ENCODE results near the gene DNAH6.

Gene DNAH6

DNA sequence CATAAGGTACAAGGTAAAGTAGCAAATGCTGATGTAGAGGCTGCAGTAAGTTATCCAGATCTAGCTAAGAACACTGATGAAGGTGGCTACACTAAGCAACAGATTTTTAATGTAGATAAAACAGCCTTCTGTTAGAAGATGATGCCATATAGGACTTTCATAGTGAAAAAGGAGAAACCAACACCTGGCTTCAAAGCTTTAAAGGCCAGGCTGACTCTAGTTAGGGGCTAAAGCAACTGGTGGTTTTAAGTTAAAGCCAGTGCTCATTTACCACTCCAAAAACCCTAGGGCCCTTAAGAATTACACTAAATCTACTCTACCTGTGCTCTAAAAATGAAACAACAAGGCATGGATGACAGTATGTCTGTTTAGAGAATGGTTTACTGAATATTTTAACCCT is 131.0 kb downstream of the DNAH6 start:
- no peaks in the 10 kb centered on the region for H3K27me3 ChIP-seq (ENCODE audit: control insufficient read depth, insufficient read depth, low read length, poor library complexity, severe bottlenecking)
- no peak overlapping the region for H3K4me3 ChIP-seq (ENCODE audit: insufficient read depth, low read depth, low read length)
- peaks cover 2% of the 10 kb centered on the region for H3K9me3 ChIP-seq (ENCODE audit: control insufficient read depth, low read length)
- no peak overlapping the region for H3K27ac ChIP-seq (ENCODE audit: insufficient read depth, low read depth, low read length, poor library complexity, severe bottlenecking)
- H3K4me1 ChIP-seq (ENCODE audit: control insufficient read depth, insufficient read depth, low read length): no peaks in the 10 kb centered on the region
- H3K36me3 ChIP-seq (ENCODE audit: control insufficient read depth, insufficient read depth, low read length): no peaks in the 10 kb centered on the region

- no peaks in the 10 kb centered on the region for H3K9me3 ChIP-seq (ENCODE audit: control insufficient read depth, low read length)
- H3K4me1 ChIP-seq (ENCODE audit: control insufficient read depth, insufficient read depth, low read length): no peaks in the 10 kb centered on the region
- H3K4me3 ChIP-seq (ENCODE audit: insufficient read depth, low read depth, low read length): no peak overlapping the region
- no peaks in the 10 kb centered on the region for H3K27me3 ChIP-seq (ENCODE audit: control insufficient read depth, insufficient read depth, low read length, poor library complexity, severe bottlenecking)
- WGBS, 2 experiments: 93 to 94% methylated on average over 1 to 3 of the region's 4 CpGs
- no peak overlapping the region for H3K27ac ChIP-seq (ENCODE audit: insufficient read depth, low read depth, low read length, poor library complexity, severe bottlenecking)
- H3K36me3 ChIP-seq (ENCODE audit: control insufficient read depth, insufficient read depth, low read length): no peaks in the 10 kb centered on the region
Observed at GRCh38 chr2:84649058-84649457, 132.8 kb downstream of the DNAH6 start.

- H3K9me3 ChIP-seq (ENCODE audit: control insufficient read depth, low read length): no peaks in the 10 kb centered on the region
- no peaks in the 10 kb centered on the region for H3K27me3 ChIP-seq (ENCODE audit: control insufficient read depth, insufficient read depth, low read length, poor library complexity, severe bottlenecking)
- WGBS, 2 experiments: 71 to 87% methylated on average over 1 to 2 of the region's 2 CpGs
- no peak overlapping the region for H3K27ac ChIP-seq (ENCODE audit: insufficient read depth, low read depth, low read length, poor library complexity, severe bottlenecking)
- H3K4me3 ChIP-seq (ENCODE audit: insufficient read depth, low read depth, low read length): no peak overlapping the region
- H3K4me1 ChIP-seq (ENCODE audit: control insufficient read depth, insufficient read depth, low read length): no peaks in the 10 kb centered on the region
- no peaks in the 10 kb centered on the region for H3K36me3 ChIP-seq (ENCODE audit: control insufficient read depth, insufficient read depth, low read length)
Observed at GRCh38 chr2:84649487-84650142, 133.3 kb downstream of the DNAH6 start.

DNA sequence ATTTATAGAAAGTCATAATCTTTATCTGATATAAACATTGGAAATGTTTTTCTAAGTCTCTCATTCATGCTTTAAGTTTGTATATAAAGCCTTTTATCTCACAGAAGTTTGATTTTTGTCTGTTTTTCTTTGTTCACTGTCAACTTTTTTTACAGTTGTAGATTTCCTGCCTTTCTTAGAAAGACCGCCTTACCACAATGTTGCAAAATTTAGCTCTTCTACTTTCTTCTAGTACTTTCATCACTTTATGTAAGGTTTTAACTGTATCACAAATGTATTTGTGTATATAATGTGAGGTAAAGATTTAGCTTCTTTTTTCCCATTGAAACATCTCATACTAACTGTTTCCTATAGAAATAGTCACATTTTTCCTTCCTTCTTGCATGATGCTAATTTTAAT is 136.1 kb downstream of the DNAH6 start:
- no peaks in the 10 kb centered on the region for H3K27me3 ChIP-seq (ENCODE audit: control insufficient read depth, insufficient read depth, low read length, poor library complexity, severe bottlenecking)
- H3K4me1 ChIP-seq (ENCODE audit: control insufficient read depth, insufficient read depth, low read length): no peaks in the 10 kb centered on the region
- WGBS, 2 experiments: 100% methylated on average over 1 of the region's 1 CpG; no CpG with 5 or more reads in 1 of the 2 experiments

DNA sequence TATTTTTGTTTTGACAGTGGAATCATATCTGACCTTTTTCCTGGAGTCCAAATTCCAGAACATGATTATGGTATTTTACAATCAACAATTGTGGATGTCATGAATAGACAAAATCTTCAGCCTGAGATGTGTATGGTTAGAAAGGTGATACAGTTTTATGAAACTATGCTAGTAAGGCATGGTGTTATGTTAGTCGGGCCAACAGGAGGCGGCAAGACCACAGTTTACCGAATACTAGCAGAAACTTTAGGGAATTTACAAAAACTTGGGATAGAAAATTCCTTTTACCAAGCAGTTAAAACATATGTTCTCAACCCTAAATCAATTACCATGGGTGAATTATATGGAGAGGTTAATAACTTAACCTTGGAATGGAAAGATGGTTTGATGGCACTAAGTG is 137.0 kb downstream of the DNAH6 start:
- no peaks in the 10 kb centered on the region for H3K36me3 ChIP-seq (ENCODE audit: control insufficient read depth, insufficient read depth, low read length)
- H3K4me1 ChIP-seq (ENCODE audit: control insufficient read depth, insufficient read depth, low read length): no peaks in the 10 kb centered on the region
- no peak overlapping the region for H3K27ac ChIP-seq (ENCODE audit: insufficient read depth, low read depth, low read length, poor library complexity, severe bottlenecking)
- H3K27me3 ChIP-seq (ENCODE audit: control insufficient read depth, insufficient read depth, low read length, poor library complexity, severe bottlenecking): no peaks in the 10 kb centered on the region
- no peak overlapping the region for H3K4me3 ChIP-seq (ENCODE audit: insufficient read depth, low read depth, low read length)
- WGBS, 2 experiments: 84 to 98% methylated on average over 3 of the region's 3 CpGs
- H3K9me3 ChIP-seq (ENCODE audit: control insufficient read depth, low read length): no peaks in the 10 kb centered on the region

More for the DNA sequence above, 136.1 kb downstream of the DNAH6 start:
- H3K4me3 ChIP-seq (ENCODE audit: insufficient read depth, low read depth, low read length): no peak overlapping the region
- H3K9me3 ChIP-seq (ENCODE audit: control insufficient read depth, low read length): no peaks in the 10 kb centered on the region
- no peak overlapping the region for H3K27ac ChIP-seq (ENCODE audit: insufficient read depth, low read depth, low read length, poor library complexity, severe bottlenecking)
- no peaks in the 10 kb centered on the region for H3K36me3 ChIP-seq (ENCODE audit: control insufficient read depth, insufficient read depth, low read length)

- Histone ChIP-seq H3K4me3 (ENCODE audit: insufficient read depth, low read depth, low read length) (no peak overlapping the region), H3K9me3 (ENCODE audit: control insufficient read depth, low read length) (no peaks in the 10 kb centered on the region), H3K27ac (ENCODE audit: insufficient read depth, low read depth, low read length, poor library complexity, severe bottlenecking) (no peak overlapping the region), H3K27me3 (ENCODE audit: control insufficient read depth, insufficient read depth, low read length, poor library complexity, severe bottlenecking) (no peaks in the 10 kb centered on the region), H3K36me3 (ENCODE audit: control insufficient read depth, insufficient read depth, low read length) (no peaks in the 10 kb centered on the region), H3K4me1 (ENCODE audit: control insufficient read depth, insufficient read depth, low read length) (no peaks in the 10 kb centered on the region)
- 92 to 93% methylated on average over 2 of the region's 3 CpGs for WGBS, 2 experiments
Observed at GRCh38 chr2:84654414-84654813, 138.1 kb downstream of the DNAH6 start.

DNA sequence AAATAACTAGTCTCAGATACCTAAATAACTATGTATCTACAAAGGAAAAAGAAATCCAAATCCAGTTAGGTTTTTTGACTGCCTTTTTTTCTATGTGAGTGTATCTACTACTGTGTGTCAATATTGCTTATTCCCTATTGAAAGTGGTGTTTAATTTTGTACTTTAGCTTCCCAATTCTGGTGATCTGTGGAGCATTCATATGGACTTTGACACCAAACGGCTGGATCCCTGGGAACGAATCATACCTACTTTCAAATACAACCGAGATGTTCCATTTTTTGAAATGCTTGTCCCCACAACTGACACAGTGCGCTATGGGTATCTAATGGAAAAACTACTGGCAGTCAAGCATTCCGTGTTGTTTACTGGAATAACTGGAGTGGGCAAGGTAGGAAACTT is 152.8 kb downstream of the DNAH6 start:
- Histone ChIP-seq H3K27me3 (ENCODE audit: control insufficient read depth, insufficient read depth, low read length, poor library complexity, severe bottlenecking) (no peaks in the 10 kb centered on the region), H3K36me3 (ENCODE audit: control insufficient read depth, insufficient read depth, low read length) (no peaks in the 10 kb centered on the region), H3K27ac (ENCODE audit: insufficient read depth, low read depth, low read length, poor library complexity, severe bottlenecking) (no peak overlapping the region), H3K9me3 (ENCODE audit: control insufficient read depth, low read length) (no peaks in the 10 kb centered on the region), H3K4me1 (ENCODE audit: control insufficient read depth, insufficient read depth, low read length) (no peaks in the 10 kb centered on the region), H3K4me3 (ENCODE audit: insufficient read depth, low read depth, low read length) (no peak overlapping the region)
- WGBS, 2 experiments: 93 to 97% methylated on average over 5 of the region's 5 CpGs

GRCh38 chr2:84674099-84674498 is 157.8 kb downstream of the DNAH6 start:
- H3K4me1 ChIP-seq (ENCODE audit: control insufficient read depth, insufficient read depth, low read length): no peaks in the 10 kb centered on the region
- no peak overlapping the region for H3K27ac ChIP-seq (ENCODE audit: insufficient read depth, low read depth, low read length, poor library complexity, severe bottlenecking)
- H3K9me3 ChIP-seq (ENCODE audit: control insufficient read depth, low read length): no peaks in the 10 kb centered on the region
- H3K27me3 ChIP-seq (ENCODE audit: control insufficient read depth, insufficient read depth, low read length, poor library complexity, severe bottlenecking): no peaks in the 10 kb centered on the region
- no peak overlapping the region for H3K4me3 ChIP-seq (ENCODE audit: insufficient read depth, low read depth, low read length)
- H3K36me3 ChIP-seq (ENCODE audit: control insufficient read depth, insufficient read depth, low read length): no peaks in the 10 kb centered on the region

DNA sequence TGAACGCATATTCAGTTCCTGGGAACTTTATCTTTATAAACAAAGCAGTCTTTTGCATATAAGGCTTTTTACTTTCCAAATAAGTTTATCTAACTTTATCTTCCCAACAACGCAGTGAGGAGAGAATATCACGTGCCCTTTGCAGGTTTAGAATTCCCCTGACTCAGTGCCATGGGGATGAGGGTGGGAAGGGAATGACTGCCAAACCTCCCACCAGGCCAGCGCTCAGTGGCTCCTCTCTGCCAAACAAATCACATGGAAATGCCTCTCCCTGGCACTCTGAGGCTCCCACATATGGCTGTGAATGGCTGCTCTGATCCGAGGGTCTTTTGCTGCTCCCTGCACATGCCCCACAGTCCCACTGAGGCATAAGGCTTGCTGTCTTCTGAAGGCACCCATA is 158.3 kb downstream of the DNAH6 start:
- no peaks in the 10 kb centered on the region for H3K9me3 ChIP-seq (ENCODE audit: control insufficient read depth, low read length)
- H3K4me3 ChIP-seq (ENCODE audit: insufficient read depth, low read depth, low read length): no peak overlapping the region
- WGBS, 2 experiments: 91% methylated on average over 4 to 5 of the region's 5 CpGs
- no peaks in the 10 kb centered on the region for H3K27me3 ChIP-seq (ENCODE audit: control insufficient read depth, insufficient read depth, low read length, poor library complexity, severe bottlenecking)
- no peaks in the 10 kb centered on the region for H3K36me3 ChIP-seq (ENCODE audit: control insufficient read depth, insufficient read depth, low read length)
- H3K4me1 ChIP-seq (ENCODE audit: control insufficient read depth, insufficient read depth, low read length): no peaks in the 10 kb centered on the region
- H3K27ac ChIP-seq (ENCODE audit: insufficient read depth, low read depth, low read length, poor library complexity, severe bottlenecking): no peak overlapping the region

DNA sequence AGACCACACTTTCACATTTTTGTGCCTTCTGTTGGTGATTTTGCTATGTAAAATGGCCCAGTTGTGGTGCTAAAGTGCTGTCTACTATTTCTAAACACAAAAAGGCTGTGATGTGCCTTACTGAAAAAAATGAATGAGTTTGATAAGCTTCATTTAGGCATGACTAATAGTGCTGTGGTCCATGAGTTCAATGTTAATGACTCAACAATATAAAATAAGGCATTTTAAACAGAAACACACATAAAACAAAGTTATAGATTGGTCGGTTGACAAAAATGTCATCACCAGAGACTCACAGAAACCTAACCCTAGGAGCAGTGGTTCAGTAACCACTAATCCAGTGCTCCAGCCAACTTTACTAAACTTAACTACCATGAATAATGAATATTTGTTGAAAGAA is 160.0 kb downstream of the DNAH6 start:
- Histone ChIP-seq H3K27ac (ENCODE audit: insufficient read depth, low read depth, low read length, poor library complexity, severe bottlenecking) (no peak overlapping the region), H3K36me3 (ENCODE audit: control insufficient read depth, insufficient read depth, low read length) (no peaks in the 10 kb centered on the region), H3K4me3 (ENCODE audit: insufficient read depth, low read depth, low read length) (no peak overlapping the region), H3K27me3 (ENCODE audit: control insufficient read depth, insufficient read depth, low read length, poor library complexity, severe bottlenecking) (no peaks in the 10 kb centered on the region), H3K4me1 (ENCODE audit: control insufficient read depth, insufficient read depth, low read length) (no peaks in the 10 kb centered on the region), H3K9me3 (ENCODE audit: control insufficient read depth, low read length) (no peaks in the 10 kb centered on the region)
- 94 to 100% methylated on average over 1 of the region's 1 CpG for WGBS, 2 experiments

- Histone ChIP-seq H3K27me3 (ENCODE audit: control insufficient read depth, insufficient read depth, low read length, poor library complexity, severe bottlenecking) (no peaks in the 10 kb centered on the region), H3K4me1 (ENCODE audit: control insufficient read depth, insufficient read depth, low read length) (no peaks in the 10 kb centered on the region), H3K36me3 (ENCODE audit: control insufficient read depth, insufficient read depth, low read length) (no peaks in the 10 kb centered on the region), H3K27ac (ENCODE audit: insufficient read depth, low read depth, low read length, poor library complexity, severe bottlenecking) (no peak overlapping the region), H3K9me3 (ENCODE audit: control insufficient read depth, low read length) (no peaks in the 10 kb centered on the region), H3K4me3 (ENCODE audit: insufficient read depth, low read depth, low read length) (no peak overlapping the region)
- 87 to 91% methylated on average over 2 of the region's 2 CpGs for WGBS, 2 experiments
Observed at GRCh38 chr2:84678214-84678613, 161.9 kb downstream of the DNAH6 start.
